ENCODE data around the gene CFAP74. TPM values are rescaled to one million over a fixed set of nuclear protein-coding genes. Genes with fewer than 3 reads are reported as not detected.

Gene CFAP74
- total and polyA plus RNA-seq, 2 of the 13 experiments (the other 11 are each of a cell fraction or from before 2014, with no cell fraction given), result 0.27 to 0.62 TPM

- TF ChIP-seq TRIM24 (CRISPR knock-in tag; IDR thresholded peaks at IDR 0.05) (no peak), CENPT (CRISPR knock-in tag; IDR thresholded peaks at IDR 0.05; ENCODE audit: low read depth) (no peak)
These were observed 92.8 kb downstream of the CFAP74 start (continued) for GRCh38 chr1:1910651-1911331.

GRCh38 chr1:1910033-1910465 is 93.5 kb downstream of the CFAP74 start:
- ChIA-PET CTCF (ENCODE audit: low intra/inter-chr PET ratio, low total read pairs) (interaction anchor here (1.1 kb wide), 1 partner anchor 135 kb away, joined by 3 read pairs; no protein-coding TSS in a partner anchor), POLR2A (interaction anchor here (1.5 to 3.1 kb wide), 6 partner anchors 11 to 142 kb away, joined by 4 to 21 read pairs (median 10); no protein-coding TSS in a partner anchor)
- peaks cover 5 to 31% of the 10 kb centered on the region in 2 experiments for H3K27me3 ChIP-seq (ENCODE audit: control insufficient read depth in 1 of 2, insufficient read depth in 2 of 2, low read length in 2 of 2)
- no TSS peak for BruUV-seq (replicated peaks)
- peaks cover 62% of the 10 kb centered on the region for H3K4me1 ChIP-seq (ENCODE audit: insufficient read depth, low read length)
- peak overlapping the region in 2 of 3 experiments; percentile 18 to 63; a peak in 1 of 6 replicates for H3K4me3 ChIP-seq (replicated peaks in 1 of 3; ENCODE audit: insufficient read depth in 1 of 3, low read depth in 2 of 3, low read length in 3 of 3)
- WGBS (ENCODE audit: low lambda C conversion rate), result 37% methylated on average over 6 of the region's 6 CpGs
- ATAC-seq (no peak), DNase-seq (ENCODE audit: low spot score) (no peak), FAIRE-seq (no peak)
- in situ Hi-C loops (cut with HindIII; ENCODE audit: extremely low pct_ligation_motif_present, low pct_unique_long_range_greater_than_20kb), result no loop called here
- peak overlapping the region; percentile 70 for H3K4me2 ChIP-seq (ENCODE audit: low read depth, low read length)
- no peaks in the 10 kb centered on the region for H4K20me1 ChIP-seq (ENCODE audit: insufficient read depth, low read length)
- H3K79me2 ChIP-seq (ENCODE audit: insufficient read depth, low read length), result no peaks in the 10 kb centered on the region
- no peaks in the 10 kb centered on the region for H3K36me3 ChIP-seq (replicated peaks in 1 of 2; ENCODE audit: control insufficient read depth in 1 of 2, insufficient read depth in 2 of 2, low read length in 2 of 2)
- H3K9ac ChIP-seq (ENCODE audit: insufficient read depth, low read depth, low read length), result no peak overlapping the region; the same call in 1 of the 2 replicates
- no peak for TF ChIP-seq TBX2 (CRISPR knock-in tag; IDR thresholded peaks at IDR 0.05; ENCODE audit: borderline replicate concordance)
- TF ChIP-seq MTERF4 (CRISPR knock-in tag; IDR thresholded peaks at IDR 0.05), result no peak
- TF ChIP-seq PAF1 (CRISPR knock-in tag; IDR thresholded peaks at IDR 0.05), result no peak
- TF ChIP-seq ETS1 (CRISPR knock-in tag; IDR thresholded peaks at IDR 0.05), result no peak
- no peak for TF ChIP-seq FOSL1 (CRISPR knock-in tag; IDR thresholded peaks at IDR 0.05; ENCODE audit: borderline replicate concordance)
- TF ChIP-seq, protein P1, sequence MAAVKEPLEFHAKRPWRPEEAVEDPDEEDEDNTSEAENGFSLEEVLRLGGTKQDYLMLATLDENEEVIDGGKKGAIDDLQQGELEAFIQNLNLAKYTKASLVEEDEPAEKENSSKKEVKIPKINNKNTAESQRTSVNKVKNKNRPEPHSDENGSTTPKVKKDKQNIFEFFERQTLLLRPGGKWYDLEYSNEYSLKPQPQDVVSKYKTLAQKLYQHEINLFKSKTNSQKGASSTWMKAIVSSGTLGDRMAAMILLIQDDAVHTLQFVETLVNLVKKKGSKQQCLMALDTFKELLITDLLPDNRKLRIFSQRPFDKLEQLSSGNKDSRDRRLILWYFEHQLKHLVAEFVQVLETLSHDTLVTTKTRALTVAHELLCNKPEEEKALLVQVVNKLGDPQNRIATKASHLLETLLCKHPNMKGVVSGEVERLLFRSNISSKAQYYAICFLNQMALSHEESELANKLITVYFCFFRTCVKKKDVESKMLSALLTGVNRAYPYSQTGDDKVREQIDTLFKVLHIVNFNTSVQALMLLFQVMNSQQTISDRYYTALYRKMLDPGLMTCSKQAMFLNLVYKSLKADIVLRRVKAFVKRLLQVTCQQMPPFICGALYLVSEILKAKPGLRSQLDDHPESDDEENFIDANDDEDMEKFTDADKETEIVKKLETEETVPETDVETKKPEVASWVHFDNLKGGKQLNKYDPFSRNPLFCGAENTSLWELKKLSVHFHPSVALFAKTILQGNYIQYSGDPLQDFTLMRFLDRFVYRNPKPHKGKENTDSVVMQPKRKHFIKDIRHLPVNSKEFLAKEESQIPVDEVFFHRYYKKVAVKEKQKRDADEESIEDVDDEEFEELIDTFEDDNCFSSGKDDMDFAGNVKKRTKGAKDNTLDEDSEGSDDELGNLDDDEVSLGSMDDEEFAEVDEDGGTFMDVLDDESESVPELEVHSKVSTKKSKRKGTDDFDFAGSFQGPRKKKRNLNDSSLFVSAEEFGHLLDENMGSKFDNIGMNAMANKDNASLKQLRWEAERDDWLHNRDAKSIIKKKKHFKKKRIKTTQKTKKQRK (IDR thresholded peaks at IDR 0.05; ENCODE audit: low read length), result no peak
- intact Hi-C loops (cut with micrococcal nuclease; ENCODE audit: unreplicated experiment), result no loop called here
- no peak overlapping the region for H2AFZ ChIP-seq (ENCODE audit: low read length)
- H3K27ac ChIP-seq (ENCODE audit: extremely low read length, insufficient read depth, low read length), result no peak overlapping the region
- no peaks in the 10 kb centered on the region for H3K9me3 ChIP-seq (ENCODE audit: low read length)

Data from HepG2 (cell line).